NCI-H2029 treated with DMSO at 0.1 percent for 48 hours (cell line): ENCODE measurements around the gene ADGRG3.

Experiments used
- DNase-seq: peaks from one replicate; lab custom pipeline; 2025; lab: John Stamatoyannopoulos, UW

Gene ADGRG3

DNA sequence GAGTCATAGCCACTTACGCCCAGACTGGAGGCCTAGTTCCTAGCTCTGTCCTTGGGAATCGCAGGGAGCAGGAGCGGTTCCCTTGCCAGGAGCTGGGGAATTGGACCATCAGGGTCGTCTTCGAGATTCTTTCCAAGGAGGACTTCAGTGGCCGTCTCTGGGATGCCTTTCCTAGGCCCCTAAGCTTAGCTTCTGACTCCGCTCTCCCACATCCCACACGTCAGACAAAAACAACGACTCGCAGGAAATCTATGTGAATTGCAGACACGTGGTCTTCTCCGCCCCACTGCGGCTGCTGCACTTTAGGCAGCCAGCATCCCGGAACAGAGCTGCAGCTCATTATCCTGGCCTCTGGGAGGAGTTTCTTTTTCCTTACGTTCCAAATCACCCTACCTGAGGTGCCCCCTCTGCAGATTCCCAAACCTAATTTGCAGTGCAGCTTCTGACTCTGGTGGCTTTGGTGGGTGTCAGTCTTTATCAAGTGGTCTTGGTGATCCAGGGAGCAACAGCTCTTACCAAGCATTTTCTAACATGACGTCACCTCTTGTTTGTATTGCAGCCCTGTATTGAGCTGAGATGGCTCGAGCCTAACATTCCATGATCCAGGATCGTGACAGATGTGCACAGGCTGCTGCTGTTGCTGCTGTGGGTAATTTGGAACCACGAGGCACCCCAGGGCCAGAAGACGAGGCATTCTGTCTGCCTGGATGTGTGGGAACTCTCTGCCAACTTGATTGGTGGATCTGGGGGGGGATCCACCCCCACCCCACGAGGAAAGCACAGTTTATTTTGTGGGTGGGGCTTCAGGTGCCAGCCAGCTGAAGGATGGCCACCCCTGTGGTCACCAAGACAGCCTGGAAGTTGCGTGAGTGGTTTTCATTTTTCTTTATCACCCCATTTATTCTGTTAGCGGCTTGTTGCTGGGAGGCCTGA lies 68.6 kb downstream of the ADGRG3 start:
- DNase-seq: peak; percentile 4

DNA sequence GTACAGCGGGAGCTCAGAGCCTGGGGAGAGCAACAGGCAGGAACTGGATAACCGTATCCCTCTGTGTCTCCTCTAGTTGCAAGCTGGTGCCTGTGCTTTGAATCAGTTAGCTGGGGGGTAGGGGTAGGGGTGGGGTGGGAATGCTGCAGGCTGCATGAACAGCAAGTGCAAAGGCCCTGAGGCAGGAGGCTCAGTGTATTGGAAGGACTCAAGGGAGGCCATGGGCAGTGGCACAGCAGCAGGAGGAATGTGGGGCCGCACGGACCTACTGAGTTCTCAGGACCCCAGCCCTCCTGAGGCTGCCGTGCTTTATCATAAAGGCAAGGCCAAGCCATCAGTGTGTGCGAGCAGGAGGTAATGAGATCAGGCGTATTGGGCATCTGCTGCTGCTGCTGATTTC lies 70.7 kb downstream of the ADGRG3 start:
- no peak for DNase-seq
